Measurements from ENCODE around the gene SLC25A6. TPM values are rescaled to one million over a fixed set of nuclear protein-coding genes. Genes with fewer than 3 reads are reported as not detected.
A peak's percentile ranks its signal among the peaks of the same experiment; 100 is the strongest.

SLC25A6 gene
- total and polyA plus RNA-seq, 9 of the 15 experiments (the other 6 are each of a cell fraction or from before 2014, with no cell fraction given), result 24.6 to 330 (median 129) TPM

GRCh38 chrX:1384658-1385252, 7.2 kb downstream of the SLC25A6 start (continued):
- TF ChIP-seq ZNF76 (CRISPR knock-in tag; IDR thresholded peaks at IDR 0.05; ENCODE audit: borderline replicate concordance) (no peak), BDP1 (IDR thresholded peaks at IDR 0.05; ENCODE audit: insufficient read depth, insufficient read length) (no peak), FUS (optimal IDR thresholded peaks at IDR 0.05; ENCODE audit: low read depth, low read length) (no peak), USF2 (CRISPR knock-in tag; IDR thresholded peaks at IDR 0.05) (peak; percentile 59), RCOR1 (IDR thresholded peaks at IDR 0.05; ENCODE audit: borderline replicate concordance in 1 of 2, low read depth in 2 of 2, low read length in 2 of 2) (no peak), NR2C2 (CRISPR knock-in tag; IDR thresholded peaks at IDR 0.05) (no peak), NR2C2 (tag; IDR thresholded peaks at IDR 0.05) (no peak), NR2F6 (CRISPR knock-in tag; IDR thresholded peaks at IDR 0.05) (no peak), ETS2 (tag; IDR thresholded peaks at IDR 0.05; ENCODE audit: borderline replicate concordance, poor library complexity, severe bottlenecking) (no peak), FOXP1 (CRISPR knock-in tag; IDR thresholded peaks at IDR 0.05) (no peak), BHLHE40 (IDR thresholded peaks at IDR 0.05; ENCODE audit: low read length) (peak; percentile 44; the same call in 1 of the 2 replicates), TOE1 (IDR thresholded peaks at IDR 0.05; ENCODE audit: borderline replicate concordance) (peak; percentile 81), TOE1 (CRISPR knock-in tag; IDR thresholded peaks at IDR 0.05; ENCODE audit: borderline replicate concordance, low read depth) (no peak), CHCHD3 (CRISPR knock-in tag; IDR thresholded peaks at IDR 0.05) (no peak), GTF3C2 (IDR thresholded peaks at IDR 0.05; ENCODE audit: borderline replicate concordance, extremely low read depth, insufficient read length) (no peak), GATA2 (CRISPR knock-in tag; IDR thresholded peaks at IDR 0.05) (no peak), NFXL1 (CRISPR knock-in tag; IDR thresholded peaks at IDR 0.05) (no peak), ZNF24 (IDR thresholded peaks at IDR 0.05) (no peak), ATF3 (IDR thresholded peaks at IDR 0.05) (no peak), ATF3 (CRISPR knock-in tag; conservative IDR thresholded peaks at IDR 0.05) (no peak), ZNF175 (CRISPR knock-in tag; IDR thresholded peaks at IDR 0.05; ENCODE audit: low read depth) (no peak), POLR2G (IDR thresholded peaks at IDR 0.05; ENCODE audit: low read depth, low read length) (peak; percentile 51), SUPT5H (IDR thresholded peaks at IDR 0.05) (peak; percentile 60), ZNF444 (CRISPR knock-in tag; IDR thresholded peaks at IDR 0.05) (no peak), MBD2 (IDR thresholded peaks at IDR 0.05; ENCODE audit: borderline replicate concordance, low read depth) (0 out of 2 replicates have a peak, but pooled peaks have one; percentile 14), FOXJ3 (CRISPR knock-in tag; IDR thresholded peaks at IDR 0.05) (no peak), ZEB2 (IDR thresholded peaks at IDR 0.05) (no peak)

Measured in K562 (cell line).